Astrocyte (in vitro differentiated cells and primary cell): ENCODE measurements around the gene PRDM15. TPM values are rescaled to one million over a fixed set of nuclear protein-coding genes. Genes with fewer than 3 reads are reported as not detected.

Experiments used
- DNase-seq: peaks from one replicate; pipeline ENCODE4 v3.0.0-alpha.2; 2010; ENCODE audit warnings: low read depth
- FAIRE-seq: peaks from 2 replicates; lab custom pipeline; 2011; peaks lifted over from hg19 to GRCh38; lab: Jason Lieb, UNC
- H2AFZ ChIP-seq: 2 replicates; pipeline ENCODE4 v1.6.0; 2012; ENCODE audit warnings: low read depth, low read length, inconsistent platforms
- H3K27ac ChIP-seq: 2 replicates; pipeline ENCODE4 v1.5.1; 2011; ENCODE audit warnings: low read depth, low read length, inconsistent platforms
- H3K27me3 ChIP-seq: 2 replicates; pipeline ENCODE4 v1.6.0; 2011; ENCODE audit warnings: low read length, inconsistent platforms; ENCODE audit not compliant: insufficient read depth
- H3K36me3 ChIP-seq: 2 replicates; pipeline ENCODE4 v1.5.1; 2011; ENCODE audit warnings: low read length, inconsistent platforms; ENCODE audit not compliant: insufficient read depth
- H3K4me1 ChIP-seq: 2 replicates; pipeline ENCODE4 v1.5.1; 2011; ENCODE audit warnings: low read length, inconsistent platforms; ENCODE audit not compliant: insufficient read depth
- H3K4me2 ChIP-seq: 2 replicates; pipeline ENCODE4 v1.6.0; 2012; ENCODE audit warnings: low read length, inconsistent platforms
- H3K4me3 ChIP-seq: 2 replicates; pipeline ENCODE4 v1.5.1; 2011; ENCODE audit warnings: low read depth, mild to moderate bottlenecking, low read length, inconsistent platforms; ENCODE audit not compliant: insufficient read depth
- H3K79me2 ChIP-seq: 2 replicates; pipeline ENCODE4 v1.6.0; 2012; ENCODE audit warnings: mild to moderate bottlenecking, low read length, inconsistent platforms; ENCODE audit not compliant: insufficient read depth
- H3K9ac ChIP-seq: 2 replicates; pipeline ENCODE4 v1.6.0; 2012; ENCODE audit warnings: mild to moderate bottlenecking, low read length, inconsistent platforms
- H3K9me3 ChIP-seq: 2 replicates; pipeline ENCODE4 v1.5.1; 2012; ENCODE audit warnings: low read depth, mild to moderate bottlenecking, low read length, inconsistent platforms; ENCODE audit not compliant: insufficient read depth
- H4K20me1 ChIP-seq: 2 replicates; pipeline ENCODE4 v1.6.0; 2012; ENCODE audit warnings: low read length, inconsistent platforms; ENCODE audit not compliant: insufficient read depth
- H3K27ac Mint-ChIP-seq: one replicate; pipeline ENCODE4 v1.8.0; 2021; ENCODE audit warnings: mild to moderate bottlenecking, mixed read lengths; ENCODE audit not compliant: unreplicated experiment
- H3K27me3 Mint-ChIP-seq: one replicate; pipeline ENCODE4 v1.8.0; 2021; ENCODE audit warnings: low read depth, mixed read lengths; ENCODE audit not compliant: unreplicated experiment
- H3K36me3 Mint-ChIP-seq: one replicate; pipeline ENCODE4 v1.8.0; 2021; ENCODE audit warnings: low read depth, mixed read lengths; ENCODE audit not compliant: unreplicated experiment
- H3K4me1 Mint-ChIP-seq: one replicate; pipeline ENCODE4 v1.8.0; 2021; ENCODE audit warnings: low read depth, mixed read lengths; ENCODE audit not compliant: unreplicated experiment
- H3K4me3 Mint-ChIP-seq: one replicate; pipeline ENCODE4 v1.8.0; 2021; ENCODE audit warnings: mild to moderate bottlenecking, moderate library complexity, mixed read lengths; ENCODE audit not compliant: unreplicated experiment
- H3K9me3 Mint-ChIP-seq: one replicate; pipeline ENCODE4 v1.8.0; 2021; ENCODE audit warnings: mild to moderate bottlenecking, mixed read lengths; ENCODE audit not compliant: unreplicated experiment
- EZH2 ChIP-seq: IDR thresholded peaks from 2 replicates; pipeline ENCODE4 v1.6.1; 2012; ENCODE audit warnings: mild to moderate bottlenecking, low read length, inconsistent platforms; ENCODE audit not compliant: insufficient read depth
- total RNA-seq: library from RNA; stranded (reverse); gene quantifications from 2 replicates; pipeline ENCODE4 v1.2.1, GENCODE V29; 2021
- TF ChIP-seq, protein P1 (sequence below): IDR thresholded peaks from 2 replicates; pipeline ENCODE4 v1.5.1; 2011; ENCODE audit warnings: low read depth, mild to moderate bottlenecking, inconsistent platforms, low read length, moderate library complexity; ENCODE audit not compliant: insufficient read depth

PRDM15 gene
- total RNA-seq, 1 donor from 2014 or later: 6.8 TPM

DNA sequence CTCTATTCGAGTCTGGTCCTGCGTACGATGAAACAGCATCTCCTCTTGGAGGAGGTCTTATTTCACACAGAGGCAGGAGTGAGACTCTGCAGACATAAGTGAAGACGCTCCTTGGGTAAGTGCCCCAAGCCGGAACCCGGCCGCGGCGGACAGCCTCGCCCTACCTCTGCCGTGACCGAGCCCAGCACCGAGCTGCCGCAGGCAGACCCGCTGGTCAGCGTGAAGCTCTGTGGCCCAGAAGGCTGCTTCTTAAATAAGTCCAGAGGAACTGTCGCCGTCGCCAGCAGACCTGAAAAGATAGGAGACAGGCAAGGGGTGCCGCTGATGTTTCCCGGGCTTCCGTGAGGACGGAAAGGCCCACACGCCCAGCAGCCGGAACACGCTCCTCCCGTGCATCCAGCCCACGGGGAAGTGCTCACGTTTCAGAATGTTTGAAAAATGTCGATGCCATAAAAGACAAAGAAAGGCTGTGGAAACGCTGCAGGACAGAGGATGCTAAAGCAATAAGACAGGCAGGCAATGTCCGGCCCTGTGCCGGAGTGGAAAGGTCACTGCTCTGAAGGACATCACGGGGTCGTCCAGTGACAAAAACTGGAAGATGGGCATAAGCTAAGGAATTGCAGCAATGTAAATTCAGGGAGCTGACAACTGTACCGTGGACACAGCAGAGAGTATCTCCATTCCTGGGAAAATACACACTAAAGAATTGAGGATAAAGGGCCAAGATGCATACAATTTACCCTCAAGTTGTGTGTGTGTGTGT, 28.5 kb upstream of the PRDM15 start:
- FAIRE-seq: no peak
- Histone ChIP-seq H4K20me1 (no peaks in the 10 kb centered on the region), H3K9me3 (no peaks in the 10 kb centered on the region), H3K27ac (no peak overlapping the region), H3K4me1 (no peaks in the 10 kb centered on the region), H3K9ac (no peak overlapping the region), H2AFZ (no peak overlapping the region), H3K4me3 (no peak overlapping the region), H3K36me3 (peaks cover 18% of the 10 kb centered on the region), H3K27me3 (no peaks in the 10 kb centered on the region), H3K79me2 (no peaks in the 10 kb centered on the region), H3K4me2 (no peak overlapping the region)
- Mint-ChIP-seq H3K27me3 (no peaks in the 10 kb centered on the region), H3K36me3 (peaks cover 5% of the 10 kb centered on the region), H3K4me1 (no peaks in the 10 kb centered on the region), H3K9me3 (no peaks in the 10 kb centered on the region), H3K27ac (no peak overlapping the region), H3K4me3 (no peak overlapping the region)
- no peak for DNase-seq
- TF ChIP-seq, protein P1, sequence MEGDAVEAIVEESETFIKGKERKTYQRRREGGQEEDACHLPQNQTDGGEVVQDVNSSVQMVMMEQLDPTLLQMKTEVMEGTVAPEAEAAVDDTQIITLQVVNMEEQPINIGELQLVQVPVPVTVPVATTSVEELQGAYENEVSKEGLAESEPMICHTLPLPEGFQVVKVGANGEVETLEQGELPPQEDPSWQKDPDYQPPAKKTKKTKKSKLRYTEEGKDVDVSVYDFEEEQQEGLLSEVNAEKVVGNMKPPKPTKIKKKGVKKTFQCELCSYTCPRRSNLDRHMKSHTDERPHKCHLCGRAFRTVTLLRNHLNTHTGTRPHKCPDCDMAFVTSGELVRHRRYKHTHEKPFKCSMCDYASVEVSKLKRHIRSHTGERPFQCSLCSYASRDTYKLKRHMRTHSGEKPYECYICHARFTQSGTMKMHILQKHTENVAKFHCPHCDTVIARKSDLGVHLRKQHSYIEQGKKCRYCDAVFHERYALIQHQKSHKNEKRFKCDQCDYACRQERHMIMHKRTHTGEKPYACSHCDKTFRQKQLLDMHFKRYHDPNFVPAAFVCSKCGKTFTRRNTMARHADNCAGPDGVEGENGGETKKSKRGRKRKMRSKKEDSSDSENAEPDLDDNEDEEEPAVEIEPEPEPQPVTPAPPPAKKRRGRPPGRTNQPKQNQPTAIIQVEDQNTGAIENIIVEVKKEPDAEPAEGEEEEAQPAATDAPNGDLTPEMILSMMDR: no peak
- TF ChIP-seq EZH2: no peak

DNA sequence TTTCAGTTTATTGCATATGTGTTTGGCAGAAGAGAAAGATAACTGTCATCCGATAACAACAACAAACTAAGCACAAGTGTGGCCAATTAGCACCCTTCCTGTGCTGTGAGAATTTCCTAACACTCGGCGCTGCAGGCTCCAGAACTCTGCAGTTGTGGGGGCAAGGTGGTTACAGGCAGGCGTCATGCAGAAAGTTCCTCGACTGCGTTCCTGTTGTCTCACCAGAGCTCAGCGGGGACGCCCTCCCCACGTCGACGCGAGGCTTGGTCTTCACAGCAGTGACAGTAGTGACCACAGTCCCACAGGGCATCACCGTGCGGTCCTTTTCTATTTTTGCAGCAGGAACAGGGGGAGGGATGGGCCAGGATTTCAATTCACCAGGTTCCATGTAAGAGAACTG, 27.6 kb upstream of the PRDM15 start:
- peaks cover 5% of the 10 kb centered on the region for H3K36me3 Mint-ChIP-seq
- FAIRE-seq: no peak

More for the DNA sequence above, 27.6 kb upstream of the PRDM15 start:
- H2AFZ ChIP-seq: no peak overlapping the region
- no peaks in the 10 kb centered on the region for H3K79me2 ChIP-seq
- TF ChIP-seq, protein P1: no peak
- no peak for TF ChIP-seq EZH2
- no peaks in the 10 kb centered on the region for H3K27me3 Mint-ChIP-seq
- no peak overlapping the region for H3K27ac Mint-ChIP-seq
- no peaks in the 10 kb centered on the region for H3K4me1 Mint-ChIP-seq
- H3K36me3 ChIP-seq: peaks cover 14% of the 10 kb centered on the region
- H3K9ac ChIP-seq: no peak overlapping the region
- no peaks in the 10 kb centered on the region for H3K4me1 ChIP-seq
- H3K27me3 ChIP-seq: no peaks in the 10 kb centered on the region
- DNase-seq: no peak
- no peak overlapping the region for H3K4me2 ChIP-seq
- H4K20me1 ChIP-seq: no peaks in the 10 kb centered on the region
- no peak overlapping the region for H3K4me3 ChIP-seq
- H3K9me3 ChIP-seq: no peaks in the 10 kb centered on the region
- no peaks in the 10 kb centered on the region for H3K9me3 Mint-ChIP-seq
- H3K27ac ChIP-seq: no peak overlapping the region
- H3K4me3 Mint-ChIP-seq: no peak overlapping the region
